ENCODE measurements around the gene TGM6.
"Not testable (repeated sequence)": the region's sequence is repeated elsewhere in the genome, so short reads cannot be mapped to it uniquely, and the experiment has no call there.

Gene TGM6

GRCh38 chr20:2394411-2395055 is 13.8 kb downstream of the TGM6 start:
- no peak for DNase-seq
- in situ Hi-C loops (cut with HindIII; ENCODE audit: low pct_ligation_motif_present, low pct_unique_long_range_greater_than_20kb, low sequenced_read_pairs), result no loop called here

- in situ Hi-C loops (cut with HindIII; ENCODE audit: low pct_ligation_motif_present, low pct_unique_long_range_greater_than_20kb, low sequenced_read_pairs), result no loop called here
- DNase-seq, result no peak
Measured at GRCh38 chr20:2395136-2395535, 14.4 kb downstream of the TGM6 start.

- in situ Hi-C loops (cut with HindIII; ENCODE audit: low pct_ligation_motif_present, low pct_unique_long_range_greater_than_20kb, low sequenced_read_pairs), result no loop called here
Measured at GRCh38 chr20:2396241-2396814, 15.6 kb downstream of the TGM6 start.

GRCh38 chr20:2397091-2397490 is 16.4 kb downstream of the TGM6 start:
- in situ Hi-C loops (cut with HindIII; ENCODE audit: low pct_ligation_motif_present, low pct_unique_long_range_greater_than_20kb, low sequenced_read_pairs), result no loop called here

More at GRCh38 chr20:2396241-2396814, 15.6 kb downstream of the TGM6 start:
- no peak for DNase-seq

GRCh38 chr20:2397595-2398145 is 17.0 kb downstream of the TGM6 start:
- in situ Hi-C loops (cut with HindIII; ENCODE audit: low pct_ligation_motif_present, low pct_unique_long_range_greater_than_20kb, low sequenced_read_pairs), result no loop called here
- no peak for DNase-seq

More at GRCh38 chr20:2397091-2397490, 16.4 kb downstream of the TGM6 start:
- DNase-seq, result no peak

- DNase-seq, result no peak
- in situ Hi-C loops (cut with HindIII; ENCODE audit: low pct_ligation_motif_present, low pct_unique_long_range_greater_than_20kb, low sequenced_read_pairs), result no loop called here
Measured at GRCh38 chr20:2398449-2398848, 17.7 kb downstream of the TGM6 start.

- in situ Hi-C loops (cut with HindIII; ENCODE audit: low pct_ligation_motif_present, low pct_unique_long_range_greater_than_20kb, low sequenced_read_pairs), result no loop called here
- no peak for DNase-seq
Measured at GRCh38 chr20:2399390-2399789, 18.7 kb downstream of the TGM6 start.

GRCh38 chr20:2400290-2400689 is 19.6 kb downstream of the TGM6 start:
- in situ Hi-C loops (cut with HindIII; ENCODE audit: low pct_ligation_motif_present, low pct_unique_long_range_greater_than_20kb, low sequenced_read_pairs), result no loop called here
- no peak for DNase-seq

GRCh38 chr20:2401527-2401926 is 20.8 kb downstream of the TGM6 start:
- in situ Hi-C loops (cut with HindIII; ENCODE audit: low pct_ligation_motif_present, low pct_unique_long_range_greater_than_20kb, low sequenced_read_pairs), result no loop called here
- DNase-seq, result no peak

GRCh38 chr20:2402271-2402980 is 21.7 kb downstream of the TGM6 start:
- DNase-seq, result peak; percentile 26
- in situ Hi-C loops (cut with HindIII; ENCODE audit: low pct_ligation_motif_present, low pct_unique_long_range_greater_than_20kb, low sequenced_read_pairs), result no loop called here

GRCh38 chr20:2403291-2404052 is 22.8 kb downstream of the TGM6 start:
- DNase-seq, result no peak
- in situ Hi-C loops (cut with HindIII; ENCODE audit: low pct_ligation_motif_present, low pct_unique_long_range_greater_than_20kb, low sequenced_read_pairs), result no loop called here

- DNase-seq, result no peak
- in situ Hi-C loops (cut with HindIII; ENCODE audit: low pct_ligation_motif_present, low pct_unique_long_range_greater_than_20kb, low sequenced_read_pairs), result no loop called here
Measured at GRCh38 chr20:2405693-2406065, 25.0 kb downstream of the TGM6 start.

GRCh38 chr20:2407355-2407754 is 26.7 kb downstream of the TGM6 start:
- in situ Hi-C loops (cut with HindIII; ENCODE audit: low pct_ligation_motif_present, low pct_unique_long_range_greater_than_20kb, low sequenced_read_pairs); DNase-seq: not testable (repeated sequence)

- in situ Hi-C loops (cut with HindIII; ENCODE audit: low pct_ligation_motif_present, low pct_unique_long_range_greater_than_20kb, low sequenced_read_pairs), result no loop called here
- DNase-seq, result no peak
Measured at GRCh38 chr20:2408111-2408510, 27.4 kb downstream of the TGM6 start.

- in situ Hi-C loops (cut with HindIII; ENCODE audit: low pct_ligation_motif_present, low pct_unique_long_range_greater_than_20kb, low sequenced_read_pairs), result no loop called here
- DNase-seq, result no peak
Measured at GRCh38 chr20:2416541-2417212, 36.0 kb downstream of the TGM6 start.

GRCh38 chr20:2417213-2417541 is 36.5 kb downstream of the TGM6 start:
- DNase-seq, result no peak
- in situ Hi-C loops (cut with HindIII; ENCODE audit: low pct_ligation_motif_present, low pct_unique_long_range_greater_than_20kb, low sequenced_read_pairs), result no loop called here

GRCh38 chr20:2418388-2418787 is 37.7 kb downstream of the TGM6 start:
- DNase-seq, result no peak
- in situ Hi-C loops (cut with HindIII; ENCODE audit: low pct_ligation_motif_present, low pct_unique_long_range_greater_than_20kb, low sequenced_read_pairs), result no loop called here

GRCh38 chr20:2420510-2420909 is 39.8 kb downstream of the TGM6 start:
- no peak for DNase-seq
- in situ Hi-C loops (cut with HindIII; ENCODE audit: low pct_ligation_motif_present, low pct_unique_long_range_greater_than_20kb, low sequenced_read_pairs), result no loop called here

- in situ Hi-C loops (cut with HindIII; ENCODE audit: low pct_ligation_motif_present, low pct_unique_long_range_greater_than_20kb, low sequenced_read_pairs), result no loop called here
- DNase-seq, result peak; percentile 21
Measured at GRCh38 chr20:2421247-2421646, 40.5 kb downstream of the TGM6 start.

All from ACHN (cell line).